ENCODE results near the gene CAMK2B. TPM values are rescaled to one million over a fixed set of nuclear protein-coding genes. Genes with fewer than 3 reads are reported as not detected.

Gene CAMK2B
- total RNA-seq, 4 donors from 2014 or later: 0.50 to 2.0 (median 1.2) TPM

GRCh38 chr7:44327981-44328380 is 2.6 kb upstream of the CAMK2B start:
- H3K27ac ChIP-seq (replicated peaks in 1 of 4): no peak overlapping the region
- H3K36me3 ChIP-seq: no peaks in the 10 kb centered on the region
- TF ChIP-seq EP300 (IDR thresholded peaks at IDR 0.05): no peak
- TF ChIP-seq, protein P1, sequence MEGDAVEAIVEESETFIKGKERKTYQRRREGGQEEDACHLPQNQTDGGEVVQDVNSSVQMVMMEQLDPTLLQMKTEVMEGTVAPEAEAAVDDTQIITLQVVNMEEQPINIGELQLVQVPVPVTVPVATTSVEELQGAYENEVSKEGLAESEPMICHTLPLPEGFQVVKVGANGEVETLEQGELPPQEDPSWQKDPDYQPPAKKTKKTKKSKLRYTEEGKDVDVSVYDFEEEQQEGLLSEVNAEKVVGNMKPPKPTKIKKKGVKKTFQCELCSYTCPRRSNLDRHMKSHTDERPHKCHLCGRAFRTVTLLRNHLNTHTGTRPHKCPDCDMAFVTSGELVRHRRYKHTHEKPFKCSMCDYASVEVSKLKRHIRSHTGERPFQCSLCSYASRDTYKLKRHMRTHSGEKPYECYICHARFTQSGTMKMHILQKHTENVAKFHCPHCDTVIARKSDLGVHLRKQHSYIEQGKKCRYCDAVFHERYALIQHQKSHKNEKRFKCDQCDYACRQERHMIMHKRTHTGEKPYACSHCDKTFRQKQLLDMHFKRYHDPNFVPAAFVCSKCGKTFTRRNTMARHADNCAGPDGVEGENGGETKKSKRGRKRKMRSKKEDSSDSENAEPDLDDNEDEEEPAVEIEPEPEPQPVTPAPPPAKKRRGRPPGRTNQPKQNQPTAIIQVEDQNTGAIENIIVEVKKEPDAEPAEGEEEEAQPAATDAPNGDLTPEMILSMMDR (IDR thresholded peaks at IDR 0.05): no peak
- no peak for TF ChIP-seq POLR2AphosphoS5 (IDR thresholded peaks at IDR 0.05)
- TF ChIP-seq POLR2A (IDR thresholded peaks at IDR 0.05; ENCODE audit: low read depth): no peak
- peak; percentile 62 for DNase-seq (ENCODE audit: extremely low spot score)
- intact Hi-C loops (cut with DNase I): no loop called here
- H3K4me3 ChIP-seq: no peak overlapping the region
- H3K9me3 ChIP-seq: no peaks in the 10 kb centered on the region
- WGBS: 73% methylated on average over 5 of the region's 5 CpGs
- H3K27me3 ChIP-seq: peaks cover 0 to 47% (median 7%) of the 10 kb centered on the region in 4 donors
- H3K4me1 ChIP-seq: peaks cover 0 to 19% (median 12%) of the 10 kb centered on the region in 4 donors

- Histone ChIP-seq H3K36me3 (no peaks in the 10 kb centered on the region), H3K9me3 (no peaks in the 10 kb centered on the region), H3K27ac (replicated peaks in 1 of 4) (no peak overlapping the region), H3K4me3 (peak overlapping the region in 2 of 4 donors; percentile 38 to 57), H3K4me1 (peaks cover 0 to 19% (median 12%) of the 10 kb centered on the region in 4 donors), H3K27me3 (peaks cover 0 to 47% (median 7%) of the 10 kb centered on the region in 4 donors)
- intact Hi-C loops (cut with DNase I): no loop called here
- DNase-seq (ENCODE audit: extremely low spot score): peak; percentile 75
- WGBS: 66% methylated on average over 9 of the region's 12 CpGs
- TF ChIP-seq POLR2AphosphoS5 (IDR thresholded peaks at IDR 0.05) (no peak), EP300 (IDR thresholded peaks at IDR 0.05) (no peak), POLR2A (IDR thresholded peaks at IDR 0.05; ENCODE audit: low read depth) (no peak)
- TF ChIP-seq, protein P1 (IDR thresholded peaks at IDR 0.05): no peak
Observed at GRCh38 chr7:44326261-44327125, 1.1 kb upstream of the CAMK2B start.

- TF ChIP-seq, protein P1 (IDR thresholded peaks at IDR 0.05): no peak
- no peak for TF ChIP-seq POLR2A (IDR thresholded peaks at IDR 0.05; ENCODE audit: low read depth)
- H3K9me3 ChIP-seq: no peaks in the 10 kb centered on the region
- H3K36me3 ChIP-seq: no peaks in the 10 kb centered on the region
- intact Hi-C loops (cut with DNase I): no loop called here
- 0% methylated on average over 3 of the region's 23 CpGs for WGBS
- peak overlapping the region; percentile 38 to 57 (median 40) for H3K4me3 ChIP-seq
- H3K4me1 ChIP-seq: peaks cover 4 to 19% (median 12%) of the 10 kb centered on the region in 4 donors
- H3K27me3 ChIP-seq: peaks cover 0 to 47% (median 7%) of the 10 kb centered on the region in 4 donors
- DNase-seq (ENCODE audit: extremely low spot score): peak; percentile 62
- no peak overlapping the region for H3K27ac ChIP-seq (replicated peaks in 1 of 4)
Observed at GRCh38 chr7:44325811-44326241, 432 bp upstream of the CAMK2B start.

- intact Hi-C loops (cut with DNase I): no loop called here
- peak overlapping the region; percentile 38 to 57 (median 40) for H3K4me3 ChIP-seq
- TF ChIP-seq POLR2A (IDR thresholded peaks at IDR 0.05; ENCODE audit: low read depth): no peak
- TF ChIP-seq POLR2AphosphoS5 (IDR thresholded peaks at IDR 0.05): no peak
- TF ChIP-seq EP300 (IDR thresholded peaks at IDR 0.05): no peak
- TF ChIP-seq, protein P1 (IDR thresholded peaks at IDR 0.05): no peak
- DNase-seq (ENCODE audit: extremely low spot score): peak; percentile 60
- 32% methylated on average over 11 of the region's 61 CpGs for WGBS
- H3K4me1 ChIP-seq: peaks cover 7 to 19% (median 12%) of the 10 kb centered on the region in 4 donors
- H3K27ac ChIP-seq (replicated peaks in 1 of 4): no peak overlapping the region
- peaks cover 0 to 47% (median 7%) of the 10 kb centered on the region in 4 donors for H3K27me3 ChIP-seq
- H3K9me3 ChIP-seq: no peaks in the 10 kb centered on the region
- no peaks in the 10 kb centered on the region for H3K36me3 ChIP-seq
Observed at GRCh38 chr7:44324481-44325200, 753 bp downstream of the CAMK2B start.
